Measurements from ENCODE around the gene CCDC68.

The CCDC68 gene

DNA sequence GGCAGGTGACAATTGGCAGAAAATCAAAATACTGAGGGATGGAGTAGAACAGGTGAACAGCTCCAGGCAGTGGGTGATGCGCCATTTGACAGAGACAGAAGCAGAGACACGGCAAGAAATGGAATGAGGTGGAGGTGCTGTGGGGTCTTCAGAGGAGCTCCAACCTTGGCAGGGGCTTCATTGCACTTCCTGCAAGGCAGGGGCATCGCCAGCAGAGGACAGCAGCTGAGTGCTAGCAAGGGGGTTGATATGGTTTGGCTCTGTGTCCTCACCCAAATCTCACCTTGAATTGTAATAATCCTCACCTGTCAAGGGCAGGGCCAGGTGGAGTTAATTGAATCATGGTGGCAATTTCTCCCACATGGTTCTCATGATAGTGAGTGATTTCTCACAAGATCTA, 42.8 kb downstream of the CCDC68 start:
- Histone ChIP-seq H3K9me3 (ENCODE audit: control insufficient read depth, insufficient read depth, low read depth, low read length) (no peaks in the 10 kb centered on the region), H3K4me1 (ENCODE audit: control insufficient read depth, insufficient read depth, low read length) (no peaks in the 10 kb centered on the region), H3K36me3 (ENCODE audit: control insufficient read depth in 2 of 2, insufficient read depth in 1 of 2, low read length in 2 of 2) (no peaks in the 10 kb centered on the region; a peak in 1 of 3 replicates), H3K4me3 (ENCODE audit: low read depth, low read length) (no peak overlapping the region), H3K27ac (ENCODE audit: extremely low read depth, low read depth, low read length) (no peak overlapping the region)
- TF ChIP-seq, protein P1, sequence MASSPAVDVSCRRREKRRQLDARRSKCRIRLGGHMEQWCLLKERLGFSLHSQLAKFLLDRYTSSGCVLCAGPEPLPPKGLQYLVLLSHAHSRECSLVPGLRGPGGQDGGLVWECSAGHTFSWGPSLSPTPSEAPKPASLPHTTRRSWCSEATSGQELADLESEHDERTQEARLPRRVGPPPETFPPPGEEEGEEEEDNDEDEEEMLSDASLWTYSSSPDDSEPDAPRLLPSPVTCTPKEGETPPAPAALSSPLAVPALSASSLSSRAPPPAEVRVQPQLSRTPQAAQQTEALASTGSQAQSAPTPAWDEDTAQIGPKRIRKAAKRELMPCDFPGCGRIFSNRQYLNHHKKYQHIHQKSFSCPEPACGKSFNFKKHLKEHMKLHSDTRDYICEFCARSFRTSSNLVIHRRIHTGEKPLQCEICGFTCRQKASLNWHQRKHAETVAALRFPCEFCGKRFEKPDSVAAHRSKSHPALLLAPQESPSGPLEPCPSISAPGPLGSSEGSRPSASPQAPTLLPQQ (tag by site-specific recombination; IDR thresholded peaks at IDR 0.05), result no peak
- TF ChIP-seq ZFP3 (tag by site-specific recombination; IDR thresholded peaks at IDR 0.05; ENCODE audit: low read depth), result no peak
- no peak for TF ChIP-seq IKZF3 (tag by site-specific recombination; IDR thresholded peaks at IDR 0.05)
- no peak for TF ChIP-seq ZBTB11 (tag by site-specific recombination; conservative IDR thresholded peaks at IDR 0.05; ENCODE audit: low read depth)
- no peak for TF ChIP-seq TRIM28 (IDR thresholded peaks at IDR 0.05; ENCODE audit: borderline replicate concordance, low read length)
- no peak for TF ChIP-seq ZNF501 (tag by site-specific recombination; IDR thresholded peaks at IDR 0.05)
- no peak for TF ChIP-seq ZNF514 (tag by site-specific recombination; IDR thresholded peaks at IDR 0.05)
- TF ChIP-seq, protein P2, sequence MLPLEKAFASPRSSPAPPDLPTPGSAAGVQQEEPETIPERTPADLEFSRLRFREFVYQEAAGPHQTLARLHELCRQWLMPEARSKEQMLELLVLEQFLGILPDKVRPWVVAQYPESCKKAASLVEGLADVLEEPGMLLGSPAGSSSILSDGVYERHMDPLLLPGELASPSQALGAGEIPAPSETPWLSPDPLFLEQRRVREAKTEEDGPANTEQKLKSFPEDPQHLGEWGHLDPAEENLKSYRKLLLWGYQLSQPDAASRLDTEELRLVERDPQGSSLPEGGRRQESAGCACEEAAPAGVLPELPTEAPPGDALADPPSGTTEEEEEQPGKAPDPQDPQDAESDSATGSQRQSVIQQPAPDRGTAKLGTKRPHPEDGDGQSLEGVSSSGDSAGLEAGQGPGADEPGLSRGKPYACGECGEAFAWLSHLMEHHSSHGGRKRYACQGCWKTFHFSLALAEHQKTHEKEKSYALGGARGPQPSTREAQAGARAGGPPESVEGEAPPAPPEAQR (tag by site-specific recombination; IDR thresholded peaks at IDR 0.05), result no peak
- TF ChIP-seq, protein P3, sequence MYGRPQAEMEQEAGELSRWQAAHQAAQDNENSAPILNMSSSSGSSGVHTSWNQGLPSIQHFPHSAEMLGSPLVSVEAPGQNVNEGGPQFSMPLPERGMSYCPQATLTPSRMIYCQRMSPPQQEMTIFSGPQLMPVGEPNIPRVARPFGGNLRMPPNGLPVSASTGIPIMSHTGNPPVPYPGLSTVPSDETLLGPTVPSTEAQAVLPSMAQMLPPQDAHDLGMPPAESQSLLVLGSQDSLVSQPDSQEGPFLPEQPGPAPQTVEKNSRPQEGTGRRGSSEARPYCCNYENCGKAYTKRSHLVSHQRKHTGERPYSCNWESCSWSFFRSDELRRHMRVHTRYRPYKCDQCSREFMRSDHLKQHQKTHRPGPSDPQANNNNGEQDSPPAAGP (tag by site-specific recombination; IDR thresholded peaks at IDR 0.05), result no peak
- TF ChIP-seq SP2 (tag by site-specific recombination; IDR thresholded peaks at IDR 0.05), result no peak
- TF ChIP-seq ZBTB10 (tag by site-specific recombination; IDR thresholded peaks at IDR 0.05), result no peak
- no peak for TF ChIP-seq ZNF707 (tag by site-specific recombination; IDR thresholded peaks at IDR 0.05)
- POLR2A ChIA-PET, result no interaction called here
- CTCF ChIA-PET, result interaction anchor here (1.1 to 1.4 kb wide), 2 partner anchors 10 to 33 kb away, joined by 3 to 4 read pairs; no protein-coding TSS in a partner anchor

GRCh38 chr18:54914816-54915215, 44.4 kb downstream of the CCDC68 start:
- CTCF ChIA-PET, result no interaction called here
- POLR2A ChIA-PET, result no interaction called here
- Histone ChIP-seq H3K4me3 (ENCODE audit: low read depth, low read length) (no peak overlapping the region), H3K36me3 (ENCODE audit: control insufficient read depth in 2 of 2, insufficient read depth in 1 of 2, low read length in 2 of 2) (no peaks in the 10 kb centered on the region; a peak in 1 of 3 replicates), H3K27ac (ENCODE audit: extremely low read depth, low read depth, low read length) (no peak overlapping the region), H3K4me1 (ENCODE audit: control insufficient read depth, insufficient read depth, low read length) (no peaks in the 10 kb centered on the region), H3K9me3 (ENCODE audit: control insufficient read depth, insufficient read depth, low read depth, low read length) (no peaks in the 10 kb centered on the region)
- TF ChIP-seq ZNF138 (tag by site-specific recombination; IDR thresholded peaks at IDR 0.05; ENCODE audit: borderline replicate concordance), result no peak
- TF ChIP-seq ZNF830 (tag by site-specific recombination; IDR thresholded peaks at IDR 0.05; ENCODE audit: low read depth), result no peak
- no peak for TF ChIP-seq REST (tag by site-specific recombination; IDR thresholded peaks at IDR 0.05)
- TF ChIP-seq KLF1 (tag by site-specific recombination; IDR thresholded peaks at IDR 0.05), result no peak
- TF ChIP-seq GLI4 (tag by site-specific recombination; IDR thresholded peaks at IDR 0.05), result no peak
- no peak for TF ChIP-seq ZBTB49 (tag by site-specific recombination; IDR thresholded peaks at IDR 0.05; ENCODE audit: low read depth)

Data from HEK293 (cell line).